ACC112 (cell line): Measurements from ENCODE around the gene APCS.

ENCODE experiments used
- H2AFZ ChIP-seq: fragments of 200-600 bp; sonication (generic); one replicate; pipeline ENCODE4 v1.6.0; 2017; ENCODE audit warnings: antibody characterized with exemption, low read length; ENCODE audit not compliant: unreplicated experiment
- H3K27ac ChIP-seq: fragments of 200-600 bp; sonication (generic); 2 replicates; pipeline ENCODE4 v1.5.1; 2014; ENCODE audit warnings: low read depth, mild to moderate bottlenecking, antibody characterized with exemption, low read length, moderate library complexity
- H3K27me3 ChIP-seq: fragments of 200-600 bp; sonication (generic); 2 replicates; pipeline ENCODE4 v1.6.1; 2014; ENCODE audit warnings: mild to moderate bottlenecking, antibody characterized with exemption, low read length, moderate library complexity, mixed read lengths; ENCODE audit not compliant: insufficient read depth
- H3K36me3 ChIP-seq: fragments of 200-600 bp; sonication (generic); 2 replicates; pipeline ENCODE4 v1.6.1; 2016; ENCODE audit warnings: mild to moderate bottlenecking, antibody characterized with exemption, low read length, moderate library complexity, mixed read lengths; ENCODE audit not compliant: insufficient read depth
- H3K4me1 ChIP-seq: fragments of 200-600 bp; sonication (generic); one replicate; pipeline ENCODE4 v1.6.1; 2016; ENCODE audit warnings: low read length, mixed read lengths; ENCODE audit not compliant: insufficient read depth, unreplicated experiment, control insufficient read depth
- H3K4me3 ChIP-seq: fragments of 200-600 bp; sonication (generic); 2 replicates; pipeline ENCODE4 v1.5.1; 2014; ENCODE audit warnings: mild to moderate bottlenecking, low read depth, low read length
- H3K79me2 ChIP-seq: fragments of 200-600 bp; sonication (generic); one replicate; pipeline ENCODE4 v1.6.0; 2016; ENCODE audit warnings: low read length; ENCODE audit not compliant: control insufficient read depth, unreplicated experiment, insufficient read depth

The APCS gene, protein sequence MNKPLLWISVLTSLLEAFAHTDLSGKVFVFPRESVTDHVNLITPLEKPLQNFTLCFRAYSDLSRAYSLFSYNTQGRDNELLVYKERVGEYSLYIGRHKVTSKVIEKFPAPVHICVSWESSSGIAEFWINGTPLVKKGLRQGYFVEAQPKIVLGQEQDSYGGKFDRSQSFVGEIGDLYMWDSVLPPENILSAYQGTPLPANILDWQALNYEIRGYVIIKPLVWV

DNA sequence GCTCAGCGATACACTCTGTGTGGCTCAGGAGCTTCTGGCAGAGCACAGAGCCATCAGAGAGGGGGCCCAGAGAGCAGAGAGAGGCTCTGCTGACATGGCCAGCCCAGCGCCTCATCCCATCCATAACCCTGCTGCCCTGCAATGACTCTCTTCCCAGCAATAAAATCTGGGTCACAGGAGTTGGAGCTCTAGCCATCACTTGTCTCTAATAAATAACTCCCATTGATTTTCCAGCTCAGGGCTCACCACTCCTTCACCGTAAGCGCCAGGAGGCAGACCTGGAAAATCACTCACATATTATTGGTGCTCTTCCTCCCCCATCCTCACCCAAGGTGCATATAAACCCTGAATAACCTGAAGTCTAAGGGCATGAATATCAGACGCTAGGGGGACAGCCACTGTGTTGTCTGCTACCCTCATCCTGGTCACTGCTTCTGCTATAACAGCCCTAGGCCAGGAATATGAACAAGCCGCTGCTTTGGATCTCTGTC, at the start of gene APCS:
Gene APCS, plus strand, starts transcription at position 366 of the 491 bp plus-strand sequence. Its CDS starts 96 bp downstream, at position 462.
- Histone ChIP-seq H2AFZ (no peak within 1 kb of the TSS), H3K36me3 (no peaks in the 10 kb centered on the region; the same call in 1 of the 2 replicates), H3K27ac (no peak within 1 kb of the TSS), H3K4me3 (no peak within 1 kb of the TSS), H3K4me1 (no peaks in the 10 kb centered on the region), H3K79me2 (no peaks in the 10 kb centered on the region), H3K27me3 (no peaks in the 10 kb centered on the region)

DNA sequence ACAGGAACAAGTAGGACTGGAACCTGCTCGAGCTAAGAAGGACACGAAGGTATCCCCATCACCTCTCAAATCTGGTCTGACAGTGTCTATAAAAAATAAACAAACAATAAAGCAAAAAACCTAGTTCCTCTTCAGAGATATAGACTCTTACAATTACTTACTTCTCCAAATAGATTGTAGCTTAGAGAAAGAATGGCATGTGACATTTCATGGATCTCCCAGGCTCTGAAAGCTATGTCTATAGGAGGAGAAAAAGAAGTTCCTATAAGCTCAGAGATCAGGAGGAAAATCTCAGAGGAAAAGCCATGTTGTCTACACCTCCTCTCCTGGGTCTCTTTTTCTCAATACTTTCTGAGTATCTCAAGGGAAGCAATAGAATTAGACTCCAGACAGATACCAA, 39.5 kb upstream of the APCS start:
- Histone ChIP-seq H3K79me2 (no peaks in the 10 kb centered on the region), H3K27me3 (no peaks in the 10 kb centered on the region), H3K27ac (no peak overlapping the region)

DNA sequence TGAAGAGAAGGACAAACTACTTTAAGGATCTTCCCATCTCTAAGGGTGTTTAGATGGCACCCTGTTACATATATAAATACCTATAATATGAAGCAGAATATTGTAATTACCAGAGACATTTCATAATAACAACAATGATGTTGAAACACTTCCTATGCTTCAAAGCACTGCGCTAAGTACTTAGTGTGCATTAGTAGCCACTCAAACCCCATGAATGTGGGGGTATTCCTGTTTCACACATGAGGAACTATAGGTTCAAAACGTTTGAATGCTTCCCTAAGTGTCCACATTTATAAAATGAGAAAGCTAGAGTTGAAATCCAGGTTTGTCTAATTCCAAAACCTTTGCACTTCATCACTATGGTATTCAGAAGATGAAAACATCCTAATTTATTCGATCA, 33.4 kb upstream of the APCS start:
- Histone ChIP-seq H3K27me3 (no peaks in the 10 kb centered on the region), H3K4me3 (no peak overlapping the region), H2AFZ (no peak overlapping the region), H3K79me2 (no peaks in the 10 kb centered on the region), H3K4me1 (no peaks in the 10 kb centered on the region), H3K27ac (no peak overlapping the region), H3K36me3 (no peaks in the 10 kb centered on the region)

More for the DNA sequence above, 39.5 kb upstream of the APCS start:
- H3K36me3 ChIP-seq, result no peaks in the 10 kb centered on the region
- no peak overlapping the region for H3K4me3 ChIP-seq
- no peak overlapping the region for H2AFZ ChIP-seq
- no peaks in the 10 kb centered on the region for H3K4me1 ChIP-seq

DNA sequence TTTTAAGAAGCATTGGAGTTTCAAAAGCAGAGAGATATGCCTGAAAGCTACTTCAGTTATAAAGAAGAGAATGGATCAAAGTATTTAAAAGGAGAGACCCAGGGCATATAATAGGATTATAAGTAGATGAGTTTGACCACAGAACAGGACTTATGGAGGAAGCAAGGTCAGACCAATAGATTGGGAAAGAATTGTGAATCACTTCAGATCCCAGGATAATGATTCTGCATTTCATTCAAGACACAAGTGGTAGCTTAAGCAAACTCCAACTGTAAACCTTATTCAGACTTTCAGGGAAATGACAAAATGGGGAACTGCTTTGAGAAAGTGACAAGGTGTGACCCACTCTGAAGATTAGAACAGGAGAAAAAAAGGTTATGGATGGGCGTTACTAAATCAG, 32.9 kb upstream of the APCS start:
- H3K4me3 ChIP-seq, result no peak overlapping the region
- H3K36me3 ChIP-seq, result no peaks in the 10 kb centered on the region
- no peaks in the 10 kb centered on the region for H3K4me1 ChIP-seq
- no peak overlapping the region for H2AFZ ChIP-seq
- no peak overlapping the region for H3K27ac ChIP-seq
- H3K27me3 ChIP-seq, result no peaks in the 10 kb centered on the region
- no peaks in the 10 kb centered on the region for H3K79me2 ChIP-seq

DNA sequence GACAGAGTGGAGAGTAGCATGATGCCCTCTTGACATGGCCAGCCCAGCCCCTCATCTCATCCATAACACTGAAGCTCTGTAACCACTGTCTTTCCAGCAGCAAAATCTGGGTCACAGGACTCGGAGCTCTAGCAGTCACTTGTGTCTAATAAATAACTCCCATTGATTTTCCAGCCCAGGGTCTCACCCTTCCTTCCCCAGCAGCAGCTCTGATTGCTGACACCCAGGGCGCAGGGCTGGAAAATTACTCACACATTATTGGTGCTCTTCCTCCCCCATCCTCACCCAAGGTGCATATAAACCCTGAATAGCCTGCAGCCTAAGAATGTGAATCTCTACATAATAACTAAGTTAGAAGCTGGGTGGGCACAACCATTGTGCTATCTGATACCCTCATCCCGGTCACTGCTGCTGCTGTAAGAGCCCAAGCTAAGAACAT, 30.7 kb upstream of the APCS start:
- H3K27ac ChIP-seq, result no peak overlapping the region
- H3K4me1 ChIP-seq, result no peaks in the 10 kb centered on the region
- H2AFZ ChIP-seq, result no peak overlapping the region
- no peak overlapping the region for H3K4me3 ChIP-seq
- H3K79me2 ChIP-seq, result no peaks in the 10 kb centered on the region
- H3K27me3 ChIP-seq, result no peaks in the 10 kb centered on the region
- H3K36me3 ChIP-seq, result no peaks in the 10 kb centered on the region

DNA sequence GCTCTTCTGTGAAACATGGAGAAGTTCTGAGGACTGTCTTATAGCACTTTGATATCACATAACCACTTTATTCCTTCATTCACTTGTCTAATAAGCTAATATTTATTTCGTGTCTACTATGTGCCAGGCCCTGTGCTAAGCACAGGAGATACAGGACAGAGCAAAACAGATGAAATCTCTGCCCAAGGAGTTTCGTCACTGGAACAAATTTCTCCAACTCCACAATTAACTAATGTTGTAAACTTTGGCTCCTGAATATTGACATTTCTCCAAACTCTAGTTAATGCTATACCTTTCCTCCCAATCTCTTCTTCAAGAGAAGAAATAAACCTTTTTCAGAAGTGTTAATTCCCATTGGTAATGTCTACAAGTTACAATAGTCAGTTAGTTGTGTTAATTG, 27.0 kb upstream of the APCS start:
- no peak overlapping the region for H3K27ac ChIP-seq
- H3K4me3 ChIP-seq, result no peak overlapping the region
- H3K27me3 ChIP-seq, result no peaks in the 10 kb centered on the region
- H3K36me3 ChIP-seq, result no peaks in the 10 kb centered on the region
- H3K4me1 ChIP-seq, result no peaks in the 10 kb centered on the region
- no peaks in the 10 kb centered on the region for H3K79me2 ChIP-seq
- no peak overlapping the region for H2AFZ ChIP-seq

DNA sequence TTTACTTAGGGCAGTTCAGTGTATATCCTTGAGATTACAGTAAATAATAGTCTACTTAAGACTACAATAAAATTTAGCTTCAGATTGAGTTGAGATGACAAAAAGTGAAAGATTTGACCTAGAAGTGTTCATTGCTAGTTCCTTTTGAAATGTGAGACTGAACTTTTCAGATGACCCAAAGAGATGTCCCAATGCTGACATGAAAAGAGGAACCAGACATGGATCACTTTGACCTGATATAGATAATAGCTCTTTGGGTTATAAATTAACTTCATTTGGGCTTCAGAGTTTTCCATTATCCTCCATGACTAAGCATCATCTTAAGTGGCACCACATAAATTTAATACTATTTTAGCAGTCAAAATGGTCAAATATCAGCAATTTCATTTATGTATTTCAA, 26.1 kb upstream of the APCS start:
- Histone ChIP-seq H3K27ac (no peak overlapping the region), H3K27me3 (no peaks in the 10 kb centered on the region), H3K4me3 (no peak overlapping the region), H3K36me3 (no peaks in the 10 kb centered on the region), H3K79me2 (no peaks in the 10 kb centered on the region), H3K4me1 (no peaks in the 10 kb centered on the region), H2AFZ (no peak overlapping the region)

DNA sequence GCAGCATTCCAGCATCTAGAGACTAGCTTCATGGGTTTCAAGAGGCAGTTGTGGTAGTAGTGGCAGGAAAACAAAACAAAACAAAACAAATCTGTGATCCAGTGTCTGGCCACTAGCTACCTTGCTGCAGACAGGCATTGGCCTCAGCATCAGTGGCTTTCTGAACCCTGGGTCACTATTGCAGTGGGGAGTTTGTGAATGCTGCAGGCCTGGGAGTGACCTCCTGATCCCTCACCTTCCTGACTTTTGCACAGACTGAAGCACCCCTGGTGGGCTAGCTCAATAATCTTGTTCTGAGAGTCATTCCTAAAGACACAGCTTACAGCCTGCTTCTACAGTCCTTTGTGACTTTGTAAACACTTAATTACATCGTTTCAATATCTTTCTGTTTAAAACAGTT, 24.9 kb upstream of the APCS start:
- Histone ChIP-seq H3K4me3 (no peak overlapping the region), H3K36me3 (no peaks in the 10 kb centered on the region), H3K27ac (no peak overlapping the region), H2AFZ (no peak overlapping the region), H3K27me3 (no peaks in the 10 kb centered on the region), H3K79me2 (no peaks in the 10 kb centered on the region), H3K4me1 (no peaks in the 10 kb centered on the region)

DNA sequence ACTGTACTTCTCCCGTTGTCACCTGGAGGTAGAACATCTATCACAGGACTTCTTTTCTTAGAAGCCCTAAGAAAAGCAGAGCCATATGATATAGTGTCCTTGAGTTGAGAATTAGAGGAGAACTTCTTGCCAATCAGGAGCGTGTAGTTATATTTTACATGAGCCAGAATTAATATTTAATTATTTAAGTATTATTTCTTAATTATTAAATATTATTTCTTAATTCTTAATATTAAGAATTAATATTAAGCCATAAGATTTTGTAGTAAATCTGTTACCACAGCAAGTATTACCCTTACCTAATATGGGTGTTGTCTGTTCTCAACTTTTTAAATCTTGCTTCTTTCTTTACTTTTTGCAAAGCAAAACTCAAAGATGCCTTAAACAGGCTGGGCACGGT, 10.2 kb upstream of the APCS start:
- H3K27me3 ChIP-seq, result no peaks in the 10 kb centered on the region
- no peaks in the 10 kb centered on the region for H3K79me2 ChIP-seq
- no peak overlapping the region for H3K27ac ChIP-seq
- no peak overlapping the region for H3K4me3 ChIP-seq
- H3K4me1 ChIP-seq, result no peaks in the 10 kb centered on the region
- no peak overlapping the region for H2AFZ ChIP-seq
- no peaks in the 10 kb centered on the region for H3K36me3 ChIP-seq

DNA sequence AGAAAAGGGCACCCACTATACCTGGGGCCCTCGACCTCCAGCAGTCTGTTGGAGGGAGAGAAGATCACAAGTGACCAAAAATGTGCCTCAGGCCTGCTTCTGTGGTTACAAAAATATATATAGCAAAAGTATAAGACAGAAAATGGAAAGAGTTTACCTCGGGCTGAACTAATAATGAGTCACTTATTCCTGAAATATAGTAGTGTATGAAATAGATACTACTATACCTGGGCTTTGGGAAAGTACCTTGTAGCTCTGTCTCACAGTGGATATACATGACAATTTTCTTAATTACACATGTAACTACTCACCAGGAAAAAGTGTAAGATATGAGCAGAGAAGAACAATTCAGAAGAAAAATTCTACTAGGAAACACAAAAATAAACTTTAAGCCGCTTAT, 7.3 kb upstream of the APCS start:
- no peaks in the 10 kb centered on the region for H3K79me2 ChIP-seq
- no peaks in the 10 kb centered on the region for H3K27me3 ChIP-seq
- no peak overlapping the region for H2AFZ ChIP-seq
- no peak overlapping the region for H3K4me3 ChIP-seq
- H3K27ac ChIP-seq, result no peak overlapping the region
- no peaks in the 10 kb centered on the region for H3K4me1 ChIP-seq
- H3K36me3 ChIP-seq, result no peaks in the 10 kb centered on the region

DNA sequence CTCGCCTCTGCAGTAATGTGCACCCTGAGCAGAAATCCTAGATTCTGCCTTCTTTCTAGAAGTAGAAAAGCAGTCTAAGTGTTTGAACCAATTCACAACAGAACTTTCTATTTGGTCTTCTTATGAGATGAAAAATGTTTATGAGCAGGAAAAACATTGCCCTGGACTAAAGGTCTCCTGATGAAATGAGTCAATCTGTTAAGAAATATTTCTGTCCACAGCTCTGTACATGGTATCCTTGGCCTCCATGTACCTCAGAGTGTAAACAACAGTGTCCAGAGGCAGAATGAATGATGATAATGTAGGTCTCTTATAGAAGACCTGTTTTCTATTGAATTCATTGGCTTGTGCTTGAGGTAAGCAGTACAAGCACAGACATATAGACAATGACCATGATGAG, 6.2 kb upstream of the APCS start:
- no peaks in the 10 kb centered on the region for H3K36me3 ChIP-seq
- no peak overlapping the region for H2AFZ ChIP-seq
- H3K27ac ChIP-seq, result no peak overlapping the region
- no peaks in the 10 kb centered on the region for H3K79me2 ChIP-seq
- H3K27me3 ChIP-seq, result no peaks in the 10 kb centered on the region
- no peak overlapping the region for H3K4me3 ChIP-seq
- no peaks in the 10 kb centered on the region for H3K4me1 ChIP-seq
